A549 (cell line): ENCODE measurements around the gene AKR1E2.

Experiments used
- BHLHE40 ChIP-seq: IDR thresholded peaks from 2 replicates; pipeline ENCODE4 v1.6.1; 2012; ENCODE audit warnings: low read depth, low read length, inconsistent platforms
- CTCF ChIP-seq: fragments of >200 bp; sonication (Bioruptor Twin); formaldehyde crosslinking; IDR thresholded peaks from 3 replicates; pipeline ENCODE4 v1.5.1; 2016
- FOSB ChIP-seq: fragments of 250-450 bp; sonication (Bioruptor Pico); IDR thresholded peaks from 2 replicates; pipeline ENCODE4 v1.5.0; 2020; ENCODE audit warnings: mild to moderate bottlenecking, moderate library complexity
- MAX ChIP-seq: IDR thresholded peaks from 2 replicates; pipeline ENCODE4 v1.6.1; 2012
- NFE2L2 ChIP-seq: fragments of 150-350 bp; conservative IDR thresholded peaks from 2 replicates; pipeline ENCODE4 v1.6.1; 2014; ENCODE audit warnings: low read length
- SMC3 ChIP-seq: fragments of >200 bp; sonication (Bioruptor Twin); formaldehyde crosslinking; IDR thresholded peaks from 3 replicates; pipeline ENCODE4 v1.6.1; 2018; ENCODE audit warnings: inconsistent platforms
- TP53 ChIP-seq: fragments of 250-450 bp; sonication (Bioruptor Pico); IDR thresholded peaks from 2 replicates; pipeline ENCODE4 v1.5.0; 2021; ENCODE audit warnings: mild to moderate bottlenecking, moderate library complexity

- no peak for TF ChIP-seq TP53
- TF ChIP-seq CTCF: no peak
- TF ChIP-seq SMC3: no peak
- TF ChIP-seq FOSB (CRISPR knock-in tag): no peak
- no peak for TF ChIP-seq MAX
- no peak for TF ChIP-seq BHLHE40
- TF ChIP-seq NFE2L2: no peak
Measured at GRCh38 chr10:4780091-4780490, 45.9 kb upstream of the AKR1E2 start.
